IPS DF 19.7 (cell line): Measurements from ENCODE around the gene CD2.

Experiments used
- DNase-seq: peaks from one replicate; pipeline ENCODE4 v3.0.0-alpha.2; 2013; ENCODE audit warnings: low read depth, low spot score

The CD2 gene, protein sequence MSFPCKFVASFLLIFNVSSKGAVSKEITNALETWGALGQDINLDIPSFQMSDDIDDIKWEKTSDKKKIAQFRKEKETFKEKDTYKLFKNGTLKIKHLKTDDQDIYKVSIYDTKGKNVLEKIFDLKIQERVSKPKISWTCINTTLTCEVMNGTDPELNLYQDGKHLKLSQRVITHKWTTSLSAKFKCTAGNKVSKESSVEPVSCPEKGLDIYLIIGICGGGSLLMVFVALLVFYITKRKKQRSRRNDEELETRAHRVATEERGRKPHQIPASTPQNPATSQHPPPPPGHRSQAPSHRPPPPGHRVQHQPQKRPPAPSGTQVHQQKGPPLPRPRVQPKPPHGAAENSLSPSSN

GRCh38 chr1:116754198-116754977 is at the start of gene CD2:
TSS of gene CD2 (plus strand) at chr1:116754430. CDS start at chr1:116754493, 63 bp downstream.
- DNase-seq = no peak

DNA sequence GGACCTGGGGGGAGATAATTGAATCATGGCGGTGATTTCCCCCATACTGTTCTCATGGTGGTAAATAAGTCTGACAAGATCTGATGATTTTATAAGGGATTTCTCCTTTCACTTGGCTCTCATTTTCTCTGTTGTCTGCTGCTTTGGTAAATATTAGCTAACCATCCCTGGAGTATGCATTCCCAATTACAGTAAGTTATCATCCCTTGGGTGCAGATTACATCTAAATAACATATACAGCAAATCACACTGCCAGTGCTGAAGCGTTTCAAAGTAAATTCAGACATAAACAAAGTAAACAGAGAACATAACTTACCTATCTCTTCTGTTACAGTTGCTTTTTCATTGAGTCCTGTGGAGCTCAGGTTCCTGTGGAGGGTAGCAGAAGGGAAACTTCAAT is 48.1 kb upstream of the CD2 start:
- DNase-seq = no peak

DNA sequence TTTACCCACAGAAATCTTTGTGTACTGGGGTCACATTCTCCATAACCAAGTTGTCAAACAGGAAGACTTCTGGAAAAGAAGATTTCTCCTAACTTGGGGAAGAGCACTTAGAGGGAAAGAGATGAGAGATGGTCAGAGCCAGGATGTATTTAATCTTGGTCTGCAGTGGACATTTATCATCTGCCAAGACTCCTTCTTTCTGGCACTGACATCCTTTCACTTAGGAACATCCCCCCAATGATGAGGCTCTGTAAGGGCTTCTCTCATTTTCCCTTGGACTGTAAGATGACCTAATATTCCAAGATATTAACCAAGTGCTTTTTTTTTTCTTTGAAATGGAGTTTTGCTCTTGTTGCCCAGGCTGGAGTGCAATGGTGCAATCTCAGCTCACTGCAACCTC is 47.4 kb upstream of the CD2 start:
- no peak for DNase-seq

DNA sequence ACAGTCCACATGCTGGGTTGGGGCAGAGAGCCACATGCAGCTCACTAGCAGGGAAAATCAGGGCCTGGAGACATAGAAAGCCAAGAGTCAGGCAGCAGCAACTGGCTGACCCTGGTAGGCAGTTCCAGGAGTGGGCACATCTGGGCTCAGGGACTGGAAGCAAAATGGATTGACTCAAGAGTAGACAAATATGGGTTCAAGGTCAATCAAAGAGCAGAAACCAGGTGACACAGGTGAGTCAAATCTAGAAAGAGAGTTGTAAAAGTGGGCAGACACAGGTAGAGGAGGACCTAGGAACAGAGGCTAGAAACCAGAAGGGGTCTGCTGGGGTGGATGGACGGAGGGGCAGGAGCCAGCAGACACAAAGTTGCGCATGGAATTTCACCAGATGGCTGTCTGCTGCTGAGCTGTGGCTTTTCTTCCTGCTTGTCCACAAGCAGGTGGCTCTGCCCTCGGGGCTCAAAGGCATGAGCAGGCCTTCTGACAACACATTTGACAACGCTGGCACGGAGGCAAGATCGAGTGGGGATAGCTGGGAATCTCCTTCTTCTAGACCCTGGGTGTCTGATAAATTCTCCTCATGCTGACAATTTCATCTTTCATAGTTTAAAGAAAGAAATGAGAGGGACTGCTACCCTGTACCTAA is 45.9 kb upstream of the CD2 start:
- no peak for DNase-seq

DNA sequence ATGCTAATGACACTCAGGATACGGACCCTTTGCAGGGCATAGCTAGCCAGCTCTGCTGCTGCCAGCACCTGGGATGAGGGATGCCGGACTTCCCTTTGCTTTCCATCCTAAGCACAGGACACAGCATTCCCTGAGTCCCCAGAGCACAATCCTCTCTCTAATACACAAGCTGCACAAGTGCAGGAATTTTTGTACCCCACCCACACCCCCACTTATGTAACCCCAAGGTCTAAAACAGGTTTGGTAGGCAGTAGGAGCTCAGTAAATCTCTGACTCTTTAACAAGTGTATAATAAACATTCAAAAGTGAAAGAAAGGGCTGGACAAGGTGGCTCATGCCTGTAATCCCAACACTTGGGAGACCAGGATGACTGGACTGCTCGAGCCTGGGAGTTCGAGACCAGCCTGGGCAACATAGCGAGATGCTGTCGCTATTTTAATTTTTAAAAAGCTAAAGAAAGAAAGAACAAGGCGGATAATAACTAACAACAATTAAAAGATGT is 44.5 kb upstream of the CD2 start:
- DNase-seq = no peak

DNA sequence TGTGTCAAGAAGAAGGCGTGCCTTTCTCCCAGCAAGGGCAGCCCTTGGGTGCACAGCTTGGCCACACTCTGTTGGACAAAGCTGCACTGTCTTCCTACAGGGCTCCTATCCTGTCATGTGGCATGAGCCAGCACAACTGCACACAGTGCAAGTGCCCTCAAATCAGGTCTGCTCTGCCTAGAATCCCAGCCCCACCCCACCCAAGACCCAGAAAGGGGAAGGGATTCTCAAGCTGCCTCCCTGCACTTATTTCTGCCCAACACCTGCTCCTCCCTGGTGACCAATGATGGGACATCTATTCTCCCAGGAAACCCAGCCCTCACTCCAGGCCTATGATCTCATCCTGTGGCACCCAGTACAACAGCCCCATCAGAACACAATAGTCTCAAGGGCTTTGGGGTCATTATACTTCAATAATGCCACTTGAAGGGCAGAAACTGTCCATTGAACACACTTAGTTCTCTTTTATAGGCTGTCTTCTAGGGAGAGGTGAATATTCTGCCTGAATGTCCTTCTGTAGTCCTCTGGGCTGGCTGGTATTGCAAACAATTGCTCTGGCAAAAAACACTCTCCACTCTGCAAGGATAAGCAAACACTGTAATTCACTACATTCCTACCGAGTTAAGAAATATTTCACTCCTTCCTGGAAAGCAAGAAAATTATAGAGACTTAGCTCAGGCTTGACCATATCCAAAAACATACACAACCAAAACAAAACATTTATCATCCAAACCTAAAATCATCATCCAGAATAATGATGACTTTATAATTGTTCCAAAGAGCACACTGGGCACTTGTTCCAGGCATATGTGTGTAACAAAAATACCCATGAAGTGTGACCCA is 43.6 kb upstream of the CD2 start:
- DNase-seq = no peak

DNA sequence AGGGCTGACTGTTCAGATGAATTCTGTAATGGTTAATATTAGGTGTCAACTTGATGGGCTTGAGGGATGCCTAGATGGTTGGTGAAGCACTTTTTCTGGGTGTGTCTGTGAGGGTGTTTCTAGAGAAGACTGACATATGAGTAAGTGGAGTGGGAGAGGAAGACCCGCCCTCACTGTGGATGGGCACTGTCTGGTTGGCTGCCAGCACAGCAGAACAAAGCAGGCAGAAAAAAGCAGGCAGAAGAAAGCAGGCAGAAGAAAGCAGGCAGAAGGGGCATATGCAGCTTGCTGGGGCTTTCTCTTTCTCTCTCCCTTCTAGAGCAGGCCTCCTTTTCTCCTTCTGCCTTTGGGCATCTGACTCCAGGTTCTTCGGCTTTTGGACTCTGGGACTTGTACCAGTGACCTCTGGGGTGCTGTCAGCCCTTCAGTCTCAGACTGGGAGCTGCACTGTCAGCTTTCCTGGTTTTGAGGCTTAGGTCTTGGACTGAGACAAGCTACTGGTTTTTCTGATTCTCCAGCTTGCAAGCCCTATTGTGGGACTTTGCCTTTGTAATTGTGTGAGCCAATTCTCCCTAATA is 42.9 kb upstream of the CD2 start:
- peak; percentile 28 for DNase-seq

- peak; percentile 54 for DNase-seq
Measured at GRCh38 chr1:116712510-116712909, 41.7 kb upstream of the CD2 start.

GRCh38 chr1:116713474-116713873 is 40.8 kb upstream of the CD2 start:
- no peak for DNase-seq

- DNase-seq = no peak
Measured at GRCh38 chr1:116716391-116716790, 37.8 kb upstream of the CD2 start.

GRCh38 chr1:116717318-116717717 is 36.9 kb upstream of the CD2 start:
- DNase-seq = no peak

- DNase-seq = no peak
Measured at GRCh38 chr1:116720364-116721038, 33.7 kb upstream of the CD2 start.

GRCh38 chr1:116721039-116721405 is 33.2 kb upstream of the CD2 start:
- DNase-seq = no peak

- DNase-seq = no peak
Measured at GRCh38 chr1:116721451-116722007, 32.7 kb upstream of the CD2 start.

- DNase-seq = no peak
Measured at GRCh38 chr1:116722016-116722838, 32.0 kb upstream of the CD2 start.

DNA sequence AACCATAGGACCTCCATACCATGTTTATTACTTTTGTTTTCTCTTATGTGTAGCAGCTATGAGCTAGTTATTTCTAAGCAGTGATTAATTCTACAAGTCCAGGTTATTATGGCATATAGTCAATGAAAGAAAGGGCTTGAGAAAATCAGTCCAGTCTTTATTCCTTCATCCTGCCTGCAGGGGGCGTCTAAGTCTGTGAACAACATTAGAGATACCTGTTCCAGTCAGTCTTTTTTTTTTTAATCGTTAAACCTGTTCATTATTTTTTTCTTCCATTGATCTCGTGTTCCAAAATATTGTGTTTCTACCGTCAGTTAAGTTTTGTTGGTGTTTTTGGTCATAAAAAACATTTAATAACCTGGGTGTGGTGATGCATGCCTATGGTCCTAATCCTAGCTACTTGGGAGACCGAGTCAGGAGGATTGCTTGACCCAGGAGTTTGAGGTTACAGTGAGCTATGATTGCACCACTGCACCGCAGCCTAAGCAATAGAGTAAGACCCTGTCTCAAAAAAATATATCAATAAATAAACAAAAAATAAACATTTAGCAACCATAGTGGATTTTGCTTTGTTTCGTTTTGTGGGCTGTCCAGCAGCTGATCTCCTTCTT is 29.4 kb upstream of the CD2 start:
- DNase-seq = no peak

- DNase-seq = no peak
Measured at GRCh38 chr1:116725798-116726197, 28.4 kb upstream of the CD2 start.

DNA sequence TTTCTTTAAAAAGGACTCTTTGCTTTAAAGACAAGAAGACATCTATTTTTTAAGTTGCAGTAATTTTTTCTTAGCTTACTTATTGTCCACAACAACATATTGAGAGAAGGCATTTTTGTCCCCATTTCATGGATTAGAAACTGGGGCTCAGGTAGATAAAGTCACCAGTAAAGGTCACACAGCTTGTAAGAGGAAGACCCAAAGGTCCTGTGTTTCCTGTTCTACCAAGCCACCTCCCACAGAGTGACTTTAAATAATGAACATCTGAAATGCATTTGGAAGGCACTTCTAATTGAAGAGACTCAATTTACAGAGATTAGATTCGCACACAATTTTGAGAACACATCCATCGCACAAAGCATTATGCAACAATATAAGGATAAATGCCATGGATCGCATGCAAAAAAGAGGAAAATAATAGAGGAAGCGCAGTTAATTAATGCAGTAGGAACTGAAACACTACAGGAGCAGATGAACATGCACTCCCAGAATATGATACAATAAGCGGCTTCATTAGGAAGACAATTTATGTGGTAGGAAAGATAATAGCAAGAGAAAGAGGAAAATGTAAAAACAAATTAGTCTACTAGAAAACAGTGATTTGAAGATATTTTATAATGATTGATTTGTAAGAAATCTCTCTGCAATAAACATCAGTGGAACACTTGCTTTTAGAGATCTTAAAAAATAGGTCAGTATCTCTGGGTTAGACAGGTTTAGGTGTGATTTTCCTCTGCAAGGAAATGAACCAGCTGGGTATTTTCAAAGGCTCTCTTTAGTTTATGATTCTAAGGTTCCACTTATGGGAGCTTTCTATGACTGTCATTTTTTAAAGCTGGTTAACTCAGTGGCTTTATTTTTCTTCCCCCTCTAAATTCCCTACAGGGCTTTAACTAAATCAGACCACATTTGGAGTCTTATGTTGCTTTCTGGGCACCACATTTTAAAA is 27.1 kb upstream of the CD2 start:
- no peak for DNase-seq
